HepG2 (cell line): ENCODE data around the gene CACNA2D3.

Source experiments
- SKIL ChIP-seq: sonication (generic); formaldehyde crosslinking; IDR thresholded peaks from 2 replicates; pipeline ENCODE4 v1.8.0; 2022; ENCODE audit warnings: missing genetic modification reagents, mild to moderate bottlenecking, moderate library complexity, borderline replicate concordance
- ZNF569 ChIP-seq: sonication (generic); formaldehyde crosslinking; IDR thresholded peaks from 2 replicates; pipeline ENCODE4 v1.5.0; 2020; ENCODE audit warnings: mild to moderate bottlenecking, missing genetic modification reagents, moderate library complexity, borderline replicate concordance
- ZNF746 ChIP-seq: sonication (generic); formaldehyde crosslinking; IDR thresholded peaks from 2 replicates; pipeline ENCODE4 v1.8.0; 2022; ENCODE audit warnings: mild to moderate bottlenecking, missing genetic modification reagents

- no peak for TF ChIP-seq SKIL (CRISPR knock-in tag)
- no peak for TF ChIP-seq ZNF746 (CRISPR knock-in tag)
- no peak for TF ChIP-seq ZNF569
Observed at GRCh38 chr3:54814224-54814623, 691.9 kb downstream of the CACNA2D3 start.
